Bronchus fibroblast of lung (primary cell): ENCODE results near the gene GPR82. TPM values are rescaled to one million over a fixed set of nuclear protein-coding genes. Genes with fewer than 3 reads are reported as not detected.

ENCODE experiments used
- total RNA-seq: library from RNA; depleted of rRNA; stranded (reverse); fragments of >200 nt; gene quantifications from 2 replicates; pipeline ENCODE4 v1.2.3, GENCODE V29; 2015

Gene GPR82
- total RNA-seq: not detected in 2 replicates

GRCh38 chrX:41723826-41724225 lies at the start of gene GPR82:
GPR82 (plus strand) TSS chrX:41724181; CDS start chrX:41727027, 2,846 bp downstream.

GRCh38 chrX:41688835-41689234 lies 35.1 kb upstream of the GPR82 start, which contains the start of gene GPR34:
GPR34 (plus strand) TSS chrX:41688973; CDS start chrX:41695634, 6,661 bp downstream.

Other genes with a start within 250 kb of the GPR82 start
- not detected in 2 replicates for gene GPR34, start 35.2 kb upstream of the GPR82 start, total RNA-seq
- gene CASK, start 199.4 kb downstream of the GPR82 start, total RNA-seq: 10.9 and 14.5 TPM in 2 replicates